GM23338 (cell line): Measurements from ENCODE around the gene FCHSD2. TPM values are rescaled to one million over a fixed set of nuclear protein-coding genes. Genes with fewer than 3 reads are reported as not detected.

Experiments used
- ATAC-seq: fragments of 200-7000 bp; cut with Tn5 transposase; 3 replicates; pipeline ENCODE4 v1.9.1; 2020
- DNase-seq: peaks from one replicate; pipeline ENCODE4 v3.0.0-alpha.2; 2015; ENCODE audit warnings: low spot score
- H2AFZ ChIP-seq: fragments of 200-600 bp; sonication (generic); 2 replicates; pipeline ENCODE4 v1.8.0; 2016; ENCODE audit warnings: antibody characterized with exemption, mild to moderate bottlenecking, moderate library complexity
- H3F3A ChIP-seq: fragments of 200-600 bp; sonication (generic); replicated peaks from 2 replicates; pipeline ENCODE4 v1.8.0; 2017; ENCODE audit warnings: antibody characterized with exemption, mixed run types, low read depth
- H3K27ac ChIP-seq: fragments of 200-600 bp; sonication (generic); 2 replicates; pipeline ENCODE4 v1.6.1; 2016; ENCODE audit warnings: low read depth
- H3K27me3 ChIP-seq: fragments of 200-600 bp; sonication (generic); 2 replicates; pipeline ENCODE4 v1.8.0; 2016; ENCODE audit warnings: mild to moderate bottlenecking, mixed run types, moderate library complexity; ENCODE audit not compliant: insufficient read depth
- H3K36me3 ChIP-seq: fragments of 200-600 bp; sonication (generic); 2 replicates; pipeline ENCODE4 v1.8.0; 2016; ENCODE audit warnings: mild to moderate bottlenecking; ENCODE audit not compliant: insufficient read depth
- H3K4me1 ChIP-seq: fragments of 200-600 bp; sonication (generic); 2 replicates; pipeline ENCODE4 v1.8.0; 2016; ENCODE audit warnings: mild to moderate bottlenecking, moderate library complexity; ENCODE audit not compliant: insufficient read depth
- H3K4me2 ChIP-seq: fragments of 200-600 bp; sonication (generic); 2 replicates; pipeline ENCODE4 v1.7.1; 2017; ENCODE audit warnings: mixed run types
- H3K4me3 ChIP-seq: fragments of 200-600 bp; sonication (generic); 2 replicates; pipeline ENCODE4 v1.6.1; 2016; ENCODE audit warnings: mixed run types
- H3K79me2 ChIP-seq: fragments of 200-600 bp; sonication (generic); replicated peaks from 2 replicates; pipeline ENCODE4 v1.8.0; 2017; ENCODE audit warnings: mild to moderate bottlenecking; ENCODE audit not compliant: insufficient read depth
- H3K9me2 ChIP-seq: fragments of 200-600 bp; sonication (generic); 2 replicates; pipeline ENCODE4 v1.8.0; 2017; ENCODE audit not compliant: insufficient read depth
- H4K20me1 ChIP-seq: fragments of 200-600 bp; sonication (generic); replicated peaks from 2 replicates; pipeline ENCODE4 v1.8.0; 2017; ENCODE audit warnings: mild to moderate bottlenecking; ENCODE audit not compliant: insufficient read depth
- H3K27ac Mint-ChIP-seq: 2 replicates; pipeline ENCODE4 v1.8.0; 2020; ENCODE audit warnings: inconsistent platforms, mild to moderate bottlenecking, moderate library complexity, mixed read lengths
- H3K27me3 Mint-ChIP-seq: 3 replicates; pipeline ENCODE4 v1.8.0; 2022; ENCODE audit warnings: low read depth, mild to moderate bottlenecking, moderate library complexity, mixed read lengths, inconsistent platforms; ENCODE audit not compliant: insufficient read depth, poor library complexity
- H3K36me3 Mint-ChIP-seq: 3 replicates; pipeline ENCODE4 v1.8.0; 2021; ENCODE audit warnings: low read depth, mild to moderate bottlenecking, inconsistent platforms, moderate library complexity, mixed read lengths
- H3K4me1 Mint-ChIP-seq: 3 replicates; pipeline ENCODE4 v1.8.0; 2020; ENCODE audit warnings: mild to moderate bottlenecking, inconsistent platforms, mixed read lengths
- H3K4me3 Mint-ChIP-seq: 3 replicates; pipeline ENCODE4 v1.8.0; 2021; ENCODE audit warnings: moderate library complexity, mild to moderate bottlenecking, inconsistent platforms, mixed read lengths
- H3K9me3 Mint-ChIP-seq: 3 replicates; pipeline ENCODE4 v1.8.0; 2020; ENCODE audit warnings: moderate library complexity, mild to moderate bottlenecking, inconsistent platforms, mixed read lengths
- CREB1 ChIP-seq: fragments of 250-450 bp; sonication (Bioruptor Pico); IDR thresholded peaks from 2 replicates; pipeline ENCODE4 v1.5.0; 2020; ENCODE audit warnings: low read depth, mild to moderate bottlenecking, moderate library complexity
- CTCF ChIP-seq, 2 experiments: fragments of 200-600 bp in 1 of 2; sonication (generic) in 1 of 2; conservative IDR thresholded peaks; 2 replicates each; pipeline versions ENCODE4 v1.5.1 to v1.6.1; 2016 to 2017; ENCODE audit warnings: antibody characterized with exemption in 2 of 2, low read depth in 2 of 2, mild to moderate bottlenecking in 2 of 2, moderate library complexity in 1 of 2
- ETS1 ChIP-seq: IDR thresholded peaks from 2 replicates; pipeline ENCODE4 v1.6.1; 2016; ENCODE audit warnings: antibody characterized with exemption
- EZH2 ChIP-seq: fragments of 200-600 bp; sonication (generic); IDR thresholded peaks from one replicate; pipeline ENCODE4 v1.8.0; 2017; ENCODE audit warnings: antibody characterized with exemption, mild to moderate bottlenecking, low read depth; ENCODE audit not compliant: unreplicated experiment
- EZH2phosphoT487 ChIP-seq: fragments of 200-600 bp; sonication (generic); IDR thresholded peaks from one replicate; pipeline ENCODE4 v1.8.1; 2018; ENCODE audit warnings: antibody characterized with exemption; ENCODE audit not compliant: unreplicated experiment
- JUNB ChIP-seq: IDR thresholded peaks from one replicate; pipeline ENCODE4 v1.6.1; 2016; ENCODE audit warnings: antibody characterized with exemption; ENCODE audit not compliant: unreplicated experiment
- NANOG ChIP-seq: IDR thresholded peaks from 2 replicates; pipeline ENCODE4 v1.6.1; 2016; ENCODE audit warnings: antibody characterized with exemption, borderline replicate concordance
- POLR2AphosphoS5 ChIP-seq: IDR thresholded peaks from 2 replicates; pipeline ENCODE4 v1.6.1; 2016; ENCODE audit warnings: antibody characterized with exemption, low read depth
- REST ChIP-seq: IDR thresholded peaks from one replicate; pipeline ENCODE4 v1.6.1; 2018; ENCODE audit warnings: antibody characterized with exemption; ENCODE audit not compliant: unreplicated experiment
- STAT1 ChIP-seq: IDR thresholded peaks from one replicate; pipeline ENCODE4 v1.6.1; 2016; ENCODE audit warnings: antibody characterized with exemption; ENCODE audit not compliant: unreplicated experiment
- ZNF114 ChIP-seq: fragments of 250-450 bp; sonication (Bioruptor Pico); IDR thresholded peaks from 2 replicates; pipeline ENCODE4 v1.5.0; 2020; ENCODE audit warnings: mild to moderate bottlenecking, moderate library complexity
- ZNF331 ChIP-seq: fragments of 250-450 bp; sonication (Bioruptor Pico); IDR thresholded peaks from 2 replicates; pipeline ENCODE4 v1.5.0; 2020; ENCODE audit warnings: low read depth, mild to moderate bottlenecking, moderate library complexity
- ZNF462 ChIP-seq: fragments of 250-450 bp; sonication (Bioruptor Pico); IDR thresholded peaks from 2 replicates; pipeline ENCODE4 v1.5.0; 2020; ENCODE audit warnings: mild to moderate bottlenecking, moderate library complexity
- polyA plus RNA-seq: library from polyadenylated mRNA; unstranded; fragments of >200 nt; fragmentation: Nextera tagmentation; extraction: Ambion mirVana; gene quantifications from 2 replicates; pipeline ENCODE4 v1.2.1, GENCODE V29; 2016
- total RNA-seq: library from RNA; depleted of rRNA; stranded (reverse); fragments of >200 nt; shearing (Covaris generic); gene quantifications from 2 replicates; pipeline ENCODE4 v1.2.3, GENCODE V29; 2014

The FCHSD2 gene
- total and polyA plus RNA-seq, 2 experiments from 2014 or later = 3.6 to 5.2 TPM

- peaks cover 6% of the 10 kb centered on the region; the same call in 1 of the 3 replicates for H3K36me3 Mint-ChIP-seq
Observed at GRCh38 chr11:72817966-72818365, 324.2 kb downstream of the FCHSD2 start.

More at GRCh38 chr11:72817966-72818365, 324.2 kb downstream of the FCHSD2 start:
- no peak overlapping the region for H3K27ac Mint-ChIP-seq
- Histone ChIP-seq H3F3A (peaks cover 15% of the 10 kb centered on the region), H3K79me2 (no peaks in the 10 kb centered on the region), H4K20me1 (no peaks in the 10 kb centered on the region), H3K27ac (no peak overlapping the region), H2AFZ (no peak overlapping the region), H3K9me2 (no peaks in the 10 kb centered on the region), H3K36me3 (no peaks in the 10 kb centered on the region), H3K4me3 (no peak overlapping the region), H3K4me1 (peaks cover 8% of the 10 kb centered on the region; the same call in 1 of the 2 replicates), H3K27me3 (peaks cover 20% of the 10 kb centered on the region), H3K4me2 (no peak overlapping the region)
- no peak for ATAC-seq
- DNase-seq = no peak
- H3K27me3 Mint-ChIP-seq = peaks cover 29% of the 10 kb centered on the region
- TF ChIP-seq POLR2AphosphoS5 (no peak), STAT1 (no peak), JUNB (no peak), CREB1 (CRISPR knock-in tag) (no peak), NANOG (no peak), ZNF114 (no peak), ZNF462 (CRISPR knock-in tag) (no peak), EZH2 (no peak), CTCF (conservative IDR thresholded peaks at IDR 0.05; ENCODE audit: low read depth in 2 of 2) (no peak), REST (no peak), EZH2phosphoT487 (no peak), ETS1 (no peak), ZNF331 (CRISPR knock-in tag) (no peak)
- H3K4me3 Mint-ChIP-seq = no peak overlapping the region; the same call in 2 of the 3 replicates
- no peaks in the 10 kb centered on the region for H3K9me3 Mint-ChIP-seq
- H3K4me1 Mint-ChIP-seq = peaks cover 35% of the 10 kb centered on the region
